HG03280 (cell line): ENCODE data around the gene PRKAG2.

ENCODE experiments used
- ATAC-seq: cut with Tn5 transposase; IDR thresholded peaks from one replicate; pipeline ENCODE4 v1.9.1; 2021; ENCODE audit warnings: mild to moderate bottlenecking, moderate library complexity; ENCODE audit not compliant: unreplicated experiment

Gene PRKAG2

GRCh38 chr7:151866761-151867655 lies 9.9 kb downstream of the PRKAG2 start:
- ATAC-seq = no peak

- no peak for ATAC-seq
These were observed 10.9 kb downstream of the PRKAG2 start for GRCh38 chr7:151866028-151866427.

GRCh38 chr7:151865070-151865670 lies 11.7 kb downstream of the PRKAG2 start:
- ATAC-seq = no peak

GRCh38 chr7:151864561-151864960 lies 12.4 kb downstream of the PRKAG2 start:
- ATAC-seq = no peak

GRCh38 chr7:151864081-151864480 lies 12.8 kb downstream of the PRKAG2 start:
- ATAC-seq = no peak

- ATAC-seq = no peak
These were observed 13.4 kb downstream of the PRKAG2 start for GRCh38 chr7:151863386-151864079.

- ATAC-seq = no peak
These were observed 14.1 kb downstream of the PRKAG2 start for GRCh38 chr7:151862606-151863381.

GRCh38 chr7:151861881-151862280 lies 15.0 kb downstream of the PRKAG2 start:
- no peak for ATAC-seq

GRCh38 chr7:151860771-151861170 lies 16.1 kb downstream of the PRKAG2 start:
- ATAC-seq = no peak

- ATAC-seq = no peak
These were observed 16.8 kb downstream of the PRKAG2 start for GRCh38 chr7:151859948-151860685.

- no peak for ATAC-seq
These were observed 17.6 kb downstream of the PRKAG2 start for GRCh38 chr7:151859111-151859947.

GRCh38 chr7:151858456-151858855 lies 18.5 kb downstream of the PRKAG2 start:
- ATAC-seq = no peak

- ATAC-seq = no peak
These were observed 19.0 kb downstream of the PRKAG2 start for GRCh38 chr7:151857866-151858450.

GRCh38 chr7:151857412-151857811 lies 19.5 kb downstream of the PRKAG2 start:
- ATAC-seq = no peak

- no peak for ATAC-seq
These were observed 20.4 kb downstream of the PRKAG2 start for GRCh38 chr7:151856516-151856915.

GRCh38 chr7:151856098-151856497 lies 20.8 kb downstream of the PRKAG2 start:
- no peak for ATAC-seq

- no peak for ATAC-seq
These were observed 22.2 kb downstream of the PRKAG2 start for GRCh38 chr7:151854720-151855071.

GRCh38 chr7:151853896-151854719 lies 22.8 kb downstream of the PRKAG2 start:
- no peak for ATAC-seq
